ENCODE data around the gene MBLAC2. TPM values are rescaled to one million over a fixed set of nuclear protein-coding genes. Genes with fewer than 3 reads are reported as not detected.

MBLAC2 gene
- total RNA-seq, 2 donors from 2014 or later = 4.1 to 4.5 TPM

- DNase-seq (peak in 1 of 2 donors; percentile 12), ATAC-seq (no peak)
- intact Hi-C loops (cut with DNase I, micrococcal nuclease) = loop anchor here in 1 of 2 donors (10.0 kb wide), 1 partner anchor 49 kb away; the partner anchor contains the start of gene LYSMD3
Measured at GRCh38 chr5:90475436-90475980, 937 bp upstream of the MBLAC2 start.

DNA sequence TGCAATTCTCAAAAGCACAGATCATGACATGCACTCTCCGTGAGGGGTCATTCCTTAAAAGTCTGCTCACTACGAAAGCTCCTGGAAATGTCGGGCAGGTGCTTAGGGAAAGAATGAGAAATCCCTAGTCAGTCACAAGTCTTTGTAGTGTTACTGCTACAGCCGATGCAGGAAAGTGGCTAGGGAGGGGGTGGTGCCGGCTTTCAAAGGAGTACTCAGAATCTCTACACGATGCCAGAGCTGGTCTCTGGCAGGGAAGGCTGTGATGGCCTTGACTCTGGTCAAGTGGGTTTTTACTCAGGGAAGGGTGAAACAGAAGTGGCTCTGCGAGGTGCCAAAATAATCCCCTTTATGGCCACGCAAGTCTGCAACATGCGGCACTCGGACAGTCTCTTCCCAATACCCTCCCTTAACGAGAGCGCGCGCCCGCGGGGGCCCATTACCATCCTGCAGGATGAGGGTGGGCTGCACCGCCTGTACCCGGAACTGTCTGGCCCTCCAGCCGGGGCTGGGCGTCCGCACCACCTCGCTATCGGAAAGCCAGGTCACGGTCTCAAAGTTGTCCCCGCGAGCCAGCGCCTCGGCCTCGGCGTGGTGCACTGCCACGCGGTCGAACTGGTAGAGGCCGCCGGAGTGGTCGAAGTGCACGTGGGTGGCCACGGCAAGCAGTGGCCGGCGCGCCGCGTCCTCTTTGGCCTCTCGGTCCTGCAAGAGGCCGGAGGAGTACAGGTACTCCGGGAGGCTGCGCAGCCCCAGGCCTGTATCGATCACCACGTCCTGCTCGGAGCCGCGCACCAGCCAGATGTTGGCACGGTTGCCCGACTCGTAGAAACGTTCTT is 956 bp downstream of the MBLAC2 start:
- ATAC-seq (peak; percentile 31), DNase-seq (peak; percentile 42 to 44)
- intact Hi-C loops (cut with DNase I, micrococcal nuclease) = loop anchor here in 1 of 2 donors (10.0 kb wide), 1 partner anchor 51 kb away; the partner anchor contains the start of gene LYSMD3

- ATAC-seq (no peak), DNase-seq (no peak)
- intact Hi-C loops (cut with DNase I, micrococcal nuclease) = loop anchor here in 1 of 2 donors (10.0 kb wide), 1 partner anchor 52 kb away; the partner anchor contains the start of gene LYSMD3
Measured at GRCh38 chr5:90472783-90473395, 1.7 kb downstream of the MBLAC2 start.

GRCh38 chr5:90461288-90461687 is 13.3 kb downstream of the MBLAC2 start:
- ATAC-seq = no peak
- no peak for DNase-seq
- intact Hi-C loops (cut with DNase I, micrococcal nuclease) = no loop called here

- ATAC-seq (no peak), DNase-seq (no peak)
- intact Hi-C loops (cut with DNase I, micrococcal nuclease) = no loop called here
Measured at GRCh38 chr5:90446961-90447360, 27.6 kb downstream of the MBLAC2 start.

GRCh38 chr5:90440644-90441043 is 33.9 kb downstream of the MBLAC2 start:
- DNase-seq (no peak), ATAC-seq (no peak)
- intact Hi-C loops (cut with DNase I, micrococcal nuclease) = no loop called here

DNA sequence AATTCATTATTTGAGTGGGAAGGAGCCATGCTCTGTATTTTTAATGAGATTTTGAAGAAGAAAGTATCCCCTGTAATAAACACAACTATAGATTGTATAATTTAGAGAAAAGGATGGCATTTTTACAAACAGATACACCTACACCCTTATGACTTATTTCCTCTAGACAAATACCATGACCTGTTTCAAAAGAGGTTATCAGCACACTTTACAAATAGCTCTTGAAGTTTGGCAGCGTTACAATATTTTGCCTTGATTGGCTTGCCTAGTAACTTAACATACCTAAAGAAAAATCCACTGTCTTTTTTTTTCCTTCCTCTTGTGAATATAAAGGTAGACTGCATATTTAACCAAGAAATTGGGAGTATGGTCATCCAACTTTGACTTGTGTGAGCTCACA is 36.5 kb downstream of the MBLAC2 start:
- intact Hi-C loops (cut with DNase I, micrococcal nuclease) = no loop called here
- no peak for DNase-seq
- ATAC-seq = no peak

DNA sequence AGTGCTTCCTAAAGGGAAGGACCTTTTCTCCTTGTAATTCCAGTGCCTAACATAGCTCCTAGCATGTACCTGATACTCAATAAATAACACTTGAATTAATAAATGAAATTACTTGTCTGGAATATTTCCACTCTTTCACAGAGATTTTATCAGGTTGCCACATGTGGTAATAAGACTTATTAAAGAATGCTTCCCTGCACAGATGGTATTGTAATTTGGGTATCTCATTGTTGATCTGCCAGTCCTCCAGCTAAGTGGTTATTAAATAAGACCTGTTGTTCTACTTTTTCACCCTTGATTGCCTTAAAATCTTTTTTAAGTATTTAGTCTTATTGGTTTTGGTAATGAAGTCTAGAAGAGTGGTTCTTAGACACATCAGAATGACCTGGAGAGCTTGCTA is 36.9 kb downstream of the MBLAC2 start:
- DNase-seq (no peak), ATAC-seq (no peak)
- intact Hi-C loops (cut with DNase I, micrococcal nuclease) = no loop called here

GRCh38 chr5:90434116-90434714 is 40.4 kb downstream of the MBLAC2 start:
- DNase-seq = peak in 1 of 2 donors; percentile 60
- ATAC-seq = peak; percentile 71
- intact Hi-C loops (cut with DNase I, micrococcal nuclease) = no loop called here

- ATAC-seq (no peak), DNase-seq (no peak)
- intact Hi-C loops (cut with DNase I, micrococcal nuclease) = no loop called here
Measured at GRCh38 chr5:90424245-90424644, 50.3 kb downstream of the MBLAC2 start.

DNA sequence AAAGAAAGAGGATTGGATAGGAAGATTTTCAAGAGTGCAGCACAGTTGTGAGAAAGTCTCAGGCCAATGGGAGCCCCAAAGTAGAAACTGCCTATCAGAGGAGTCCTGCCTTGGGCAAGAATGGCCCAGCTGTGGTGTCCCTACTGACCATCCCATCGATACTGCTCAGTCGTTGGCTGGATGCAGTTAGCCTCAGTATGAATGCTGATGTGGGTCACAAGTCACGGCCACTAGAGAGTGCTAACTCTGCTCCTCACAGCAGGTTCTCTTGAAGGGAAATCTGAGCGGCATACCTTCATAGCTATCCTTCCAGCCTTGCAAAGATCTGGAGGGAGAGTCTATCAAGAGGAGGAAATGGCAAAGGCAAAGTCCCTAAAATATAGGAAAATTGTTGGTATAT is 53.4 kb downstream of the MBLAC2 start:
- peak; percentile 74 for ATAC-seq
- DNase-seq = no peak
- intact Hi-C loops (cut with DNase I, micrococcal nuclease) = no loop called here

DNA sequence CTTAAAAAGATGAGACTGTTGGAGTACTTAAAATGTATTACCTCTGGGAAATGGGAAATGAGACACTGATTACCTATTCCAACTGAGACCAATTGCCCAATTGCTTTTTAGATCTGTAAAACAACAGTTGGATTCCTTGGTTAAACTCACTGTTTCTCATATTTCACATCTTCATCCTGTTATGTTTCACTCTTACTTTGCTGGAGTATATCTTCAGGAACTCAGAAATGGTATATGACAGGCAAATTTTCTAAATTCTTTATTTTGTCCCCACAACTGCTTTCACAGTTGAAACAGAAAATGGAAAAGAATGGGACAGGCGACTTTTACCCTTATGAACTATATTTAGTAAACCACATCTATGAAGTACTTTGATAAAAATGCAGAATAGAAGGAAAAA is 56.4 kb downstream of the MBLAC2 start:
- ATAC-seq = no peak

DNA sequence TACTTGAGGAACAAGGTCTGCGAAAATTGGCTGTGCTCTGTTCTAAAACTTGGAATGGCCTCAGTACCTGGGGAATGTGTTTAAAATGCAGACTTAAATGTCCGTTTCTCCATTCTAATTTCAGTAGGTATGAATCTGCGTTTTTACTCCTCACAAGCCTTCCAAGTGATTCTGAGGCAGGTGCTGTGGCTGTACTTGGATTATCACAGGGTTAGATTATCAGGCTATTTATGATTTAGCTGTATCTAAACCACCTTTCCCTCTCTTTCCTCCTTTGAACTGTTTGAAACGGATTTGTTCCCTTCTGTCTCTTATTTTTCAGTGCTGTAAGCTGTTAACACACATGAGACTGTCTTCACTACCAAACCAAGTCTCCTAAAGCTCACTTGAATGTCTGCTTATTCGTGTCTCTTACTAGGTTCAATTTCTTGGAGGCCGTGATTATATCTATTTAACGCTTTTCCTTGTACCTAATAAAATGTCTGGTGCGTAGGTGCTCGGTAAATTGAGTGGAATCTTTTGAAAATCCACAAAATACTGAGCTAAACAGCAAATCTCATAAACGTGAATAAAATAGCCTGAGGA is 64.3 kb downstream of the MBLAC2 start:
- intact Hi-C loops (cut with DNase I, micrococcal nuclease) = loop anchor here in 1 of 2 donors (10.0 kb wide), 1 partner anchor 125 kb away; no protein-coding TSS in a partner anchor
- DNase-seq (no peak), ATAC-seq (peak; percentile 0)

More for the DNA sequence above, 56.4 kb downstream of the MBLAC2 start:
- intact Hi-C loops (cut with DNase I, micrococcal nuclease) = loop anchor here in 1 of 2 donors (10.0 kb wide), 1 partner anchor 117 kb away; no protein-coding TSS in a partner anchor
- DNase-seq = no peak

- DNase-seq = peak; percentile 93 to 96
- intact Hi-C loops (cut with DNase I, micrococcal nuclease) = loop anchor here in 1 of 2 donors (10.0 kb wide), 1 partner anchor 125 kb away; no protein-coding TSS in a partner anchor
- peak; percentile 92 for ATAC-seq
Measured at GRCh38 chr5:90409318-90410177, 65.0 kb downstream of the MBLAC2 start, which contains the start of gene CETN3. TSS of gene CETN3 (minus strand) at chr5:90409756. CDS start at chr5:90409661, 95 bp downstream.

DNA sequence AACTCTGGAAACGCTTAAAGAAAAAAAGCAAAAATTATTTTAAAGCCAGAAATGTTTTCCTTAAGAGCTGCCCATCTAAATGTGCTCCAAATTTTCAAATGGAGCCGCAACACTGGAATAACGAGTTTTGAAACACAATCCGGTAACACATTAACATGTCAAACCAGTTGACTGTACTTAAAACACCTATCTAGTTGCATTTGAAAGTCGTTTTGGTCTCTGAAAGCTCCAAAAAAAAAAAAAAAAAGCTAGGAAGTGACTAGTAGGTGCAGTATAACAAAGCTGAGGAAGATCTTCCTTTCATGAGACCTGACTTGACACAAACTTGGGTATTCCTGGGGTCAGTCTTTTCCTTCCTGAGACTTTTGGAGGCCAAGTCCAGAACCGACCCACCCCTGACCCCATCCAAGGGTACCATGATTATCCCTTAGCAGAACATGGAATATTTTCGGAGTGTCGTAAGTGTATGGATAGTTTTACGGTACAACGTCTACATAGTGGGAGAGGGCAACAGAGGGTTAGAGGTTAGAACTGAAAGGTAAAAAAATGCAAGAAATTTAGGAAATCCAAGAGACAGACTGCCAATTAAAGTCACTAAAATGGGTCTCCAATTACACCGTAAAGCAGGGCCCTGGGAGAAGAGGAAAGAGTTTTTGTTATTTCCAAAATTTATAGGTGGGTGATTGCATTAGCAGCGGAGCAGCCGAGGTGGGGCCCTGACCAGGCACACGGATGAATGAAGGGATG is 65.8 kb downstream of the MBLAC2 start:
- DNase-seq (no peak), ATAC-seq (no peak)
- intact Hi-C loops (cut with DNase I, micrococcal nuclease) = no loop called here
